ENCODE data around the gene ADAMTS17. TPM values are rescaled to one million over a fixed set of nuclear protein-coding genes. Genes with fewer than 3 reads are reported as not detected.
A peak's percentile ranks its signal among the peaks of the same experiment; 100 is the strongest.

The ADAMTS17 gene
- total RNA-seq, 4 donors from 2014 or later: 5.0 to 16.2 (median 11.6) TPM

- Histone ChIP-seq H3K4me1 (no peaks in the 10 kb centered on the region), H3K27ac (peak overlapping the region in 3 of 4 donors; percentile 21 to 59 (median 27)), H3K36me3 (peaks cover 0 to 11% of the 10 kb centered on the region in 2 donors), H3K27me3 (no peaks in the 10 kb centered on the region), H3K4me3 (no peak overlapping the region), H3K9me3 (peaks cover 0 to 10% (median 0%) of the 10 kb centered on the region in 3 donors)
- intact Hi-C loops (cut with DNase I; ENCODE audit: low total_unique reads) (no loop called here), in situ Hi-C loops (cut with MboI; ENCODE audit: low sequenced_read_pairs in 4 of 4) (loop anchor here in 1 of 4 donors (25.0 kb wide), 1 partner anchor 188 kb away; no protein-coding TSS in a partner anchor)
- ATAC-seq (no peak), DNase-seq (no peak)
- TF ChIP-seq CTCF (IDR thresholded peaks at IDR 0.05 in 4 of 5, conservative IDR thresholded peaks at IDR 0.05 in 1 of 5) (no peak), POLR2A (IDR thresholded peaks at IDR 0.05) (no peak)
These were observed 216.8 kb downstream of the ADAMTS17 start for GRCh38 chr15:100124936-100125335.

GRCh38 chr15:100124361-100124760 is 217.4 kb downstream of the ADAMTS17 start:
- no peak overlapping the region for H3K27ac ChIP-seq
- DNase-seq: no peak
- no peaks in the 10 kb centered on the region for H3K27me3 ChIP-seq
- in situ Hi-C loops (cut with MboI; ENCODE audit: low sequenced_read_pairs in 4 of 4) (no loop called here), intact Hi-C loops (cut with DNase I; ENCODE audit: low total_unique reads) (no loop called here)
- TF ChIP-seq POLR2A (IDR thresholded peaks at IDR 0.05): no peak
- no peak for TF ChIP-seq CTCF (IDR thresholded peaks at IDR 0.05 in 4 of 5, conservative IDR thresholded peaks at IDR 0.05 in 1 of 5)
- no peak for ATAC-seq
- H3K9me3 ChIP-seq: peaks cover 0 to 10% (median 0%) of the 10 kb centered on the region in 3 donors
- peaks cover 0 to 14% of the 10 kb centered on the region in 2 donors for H3K36me3 ChIP-seq
- no peak overlapping the region for H3K4me3 ChIP-seq
- H3K4me1 ChIP-seq: no peaks in the 10 kb centered on the region

GRCh38 chr15:100123611-100124010 is 218.2 kb downstream of the ADAMTS17 start:
- Histone ChIP-seq H3K9me3 (peaks cover 0 to 10% (median 0%) of the 10 kb centered on the region in 3 donors), H3K27me3 (no peaks in the 10 kb centered on the region), H3K27ac (peak overlapping the region in 1 of 4 donors; percentile 16), H3K36me3 (peaks cover 0 to 14% of the 10 kb centered on the region in 2 donors), H3K4me3 (no peak overlapping the region), H3K4me1 (no peaks in the 10 kb centered on the region)
- ATAC-seq: peak in 1 of 2 donors; percentile 29
- DNase-seq: peak in 1 of 2 donors; percentile 39
- in situ Hi-C loops (cut with MboI; ENCODE audit: low sequenced_read_pairs in 4 of 4) (no loop called here), intact Hi-C loops (cut with DNase I; ENCODE audit: low total_unique reads) (no loop called here)
- TF ChIP-seq CTCF (IDR thresholded peaks at IDR 0.05 in 4 of 5, conservative IDR thresholded peaks at IDR 0.05 in 1 of 5) (no peak), POLR2A (IDR thresholded peaks at IDR 0.05) (no peak)

GRCh38 chr15:100121285-100121684 is 220.5 kb downstream of the ADAMTS17 start:
- in situ Hi-C loops (cut with MboI; ENCODE audit: low sequenced_read_pairs in 4 of 4): no loop called here
- H3K27ac ChIP-seq: no peak overlapping the region
- no peaks in the 10 kb centered on the region for H3K4me1 ChIP-seq
- H3K4me3 ChIP-seq: no peak overlapping the region
- no peak for TF ChIP-seq POLR2A (IDR thresholded peaks at IDR 0.05)
- no peak for TF ChIP-seq CTCF (IDR thresholded peaks at IDR 0.05 in 4 of 5, conservative IDR thresholded peaks at IDR 0.05 in 1 of 5)
- intact Hi-C loops (cut with DNase I; ENCODE audit: low total_unique reads): no loop called here
- no peak for DNase-seq
- H3K36me3 ChIP-seq: peaks cover 0 to 14% of the 10 kb centered on the region in 2 donors
- H3K9me3 ChIP-seq: peaks cover 0 to 10% (median 0%) of the 10 kb centered on the region in 3 donors
- no peaks in the 10 kb centered on the region for H3K27me3 ChIP-seq
- no peak for ATAC-seq

- no peak overlapping the region for H3K27ac ChIP-seq
- peaks cover 2 to 5% of the 10 kb centered on the region in 2 donors for H3K4me1 ChIP-seq
- peaks cover 0 to 14% of the 10 kb centered on the region in 2 donors for H3K36me3 ChIP-seq
- TF ChIP-seq POLR2A (IDR thresholded peaks at IDR 0.05) (no peak), CTCF (IDR thresholded peaks at IDR 0.05 in 4 of 5, conservative IDR thresholded peaks at IDR 0.05 in 1 of 5) (no peak)
- intact Hi-C loops (cut with DNase I; ENCODE audit: low total_unique reads) (no loop called here), in situ Hi-C loops (cut with MboI; ENCODE audit: low sequenced_read_pairs in 4 of 4) (no loop called here)
- H3K4me3 ChIP-seq: no peak overlapping the region
- H3K9me3 ChIP-seq: peaks cover 0 to 10% (median 0%) of the 10 kb centered on the region in 3 donors
- DNase-seq: no peak
- no peaks in the 10 kb centered on the region for H3K27me3 ChIP-seq
- no peak for ATAC-seq
These were observed 221.7 kb downstream of the ADAMTS17 start for GRCh38 chr15:100120111-100120510.
